HepG2 (cell line): ENCODE data around the gene IL9R. TPM values are rescaled to one million over a fixed set of nuclear protein-coding genes. Genes with fewer than 3 reads are reported as not detected.

Experiments
- ATAC-seq: fragments of 200-7000 bp; cut with Tn5 transposase; 3 replicates; pipeline ENCODE4 v1.9.1; 2020; ENCODE audit warnings: mild to moderate bottlenecking, moderate library complexity
- BruUV-seq: library from RNA; stranded (reverse); fragments of 400-500 nt; replicated peaks from 2 replicates; lab custom pipeline; 2021; lab: Mats Ljungman, UMichigan
- CTCF ChIA-PET: fragments of 300-600 bp; formaldehyde crosslinking; extraction: SDS; loops from one replicate; lab custom pipeline; 2021; ENCODE audit warnings: low total read pairs, inconsistent platforms, low intra/inter-chr PET ratio; lab: Yijun Ruan, JAX
- POLR2A ChIA-PET: fragments of 350-600 bp; sonication (Branson Sonifier 250); formaldehyde crosslinking; loops from one replicate; lab custom pipeline; 2020; ENCODE audit warnings: antibody characterized with exemption, inconsistent platforms; lab: Yijun Ruan, JAX
- DNase-seq: peaks from one replicate; pipeline ENCODE4 v3.0.0-alpha.2; 2015; ENCODE audit warnings: low spot score
- FAIRE-seq: peaks from 3 replicates; lab custom pipeline; 2011; peaks lifted over from hg19 to GRCh38; lab: Jason Lieb, UNC
- H2AFZ ChIP-seq: one replicate; pipeline ENCODE4 v1.6.1; 2011; ENCODE audit warnings: low read length, inconsistent platforms
- H3K27ac ChIP-seq: fragments of 300-600 bp; 3 replicates; pipeline ENCODE4 v1.8.0; 2011; ENCODE audit warnings: mixed run types, mild to moderate bottlenecking, mixed read lengths, low read length, inconsistent platforms; ENCODE audit not compliant: insufficient read depth; ENCODE audit errors: extremely low read length
- H3K27me3 ChIP-seq, 2 experiments: fragments of 200-600 bp in 1 of 2; 2 replicates in 1 of 2; 3 replicates in 1 of 2; pipeline versions ENCODE4 v1.6.0 to v1.8.0; 2011; ENCODE audit warnings: low read length in 2 of 2, mild to moderate bottlenecking in 2 of 2, moderate library complexity in 2 of 2, inconsistent platforms in 1 of 2; ENCODE audit not compliant: insufficient read depth in 2 of 2, control insufficient read depth in 1 of 2
- H3K36me3 ChIP-seq, 2 experiments: fragments of 200-600 bp in 1 of 2; replicated peaks in 1 of 2; 2 replicates in 1 of 2; 3 replicates in 1 of 2; pipeline versions ENCODE4 v1.5.1 to v1.8.0; 2011; ENCODE audit warnings: low read length in 2 of 2, inconsistent platforms in 1 of 2; ENCODE audit not compliant: insufficient read depth in 2 of 2, control insufficient read depth in 1 of 2
- H3K4me1 ChIP-seq: 2 replicates; pipeline ENCODE4 v1.5.1; 2012; ENCODE audit warnings: low read length, inconsistent platforms; ENCODE audit not compliant: insufficient read depth
- H3K4me2 ChIP-seq: 2 replicates; pipeline ENCODE4 v1.6.0; 2011; ENCODE audit warnings: low read depth, low read length, inconsistent platforms
- H3K4me3 ChIP-seq, 3 experiments: fragments of 200-600 bp in 1 of 3; sonication (generic), shearing (Covaris generic) in 1 of 3; replicated peaks in 1 of 3; 2 replicates each; pipeline ENCODE4 v1.5.1; 2011 to 2016; ENCODE audit warnings: low read length in 3 of 3, inconsistent platforms in 2 of 3, low read depth in 2 of 3, mild to moderate bottlenecking in 2 of 3, control low read depth in 1 of 3, mixed read lengths in 1 of 3; ENCODE audit not compliant: insufficient read depth in 1 of 3
- H3K79me2 ChIP-seq: one replicate; pipeline ENCODE4 v1.6.1; 2011; ENCODE audit warnings: low read length, inconsistent platforms; ENCODE audit not compliant: insufficient read depth
- H3K9ac ChIP-seq: 2 replicates; pipeline ENCODE4 v1.6.0; 2011; ENCODE audit warnings: mild to moderate bottlenecking, low read depth, low read length, inconsistent platforms; ENCODE audit not compliant: insufficient read depth
- H3K9me3 ChIP-seq: 2 replicates; pipeline ENCODE4 v1.5.1; 2012; ENCODE audit warnings: mild to moderate bottlenecking, low read length
- H4K20me1 ChIP-seq: 2 replicates; pipeline ENCODE4 v1.6.0; 2011; ENCODE audit warnings: inconsistent platforms, mild to moderate bottlenecking, low read length, moderate library complexity; ENCODE audit not compliant: insufficient read depth
- ESRRA ChIP-seq: sonication (generic); formaldehyde crosslinking; IDR thresholded peaks from 2 replicates; pipeline ENCODE4 v1.5.1; 2020; ENCODE audit warnings: mild to moderate bottlenecking, low read depth, missing genetic modification reagents
- FOXA1 ChIP-seq, 2 experiments: fragments of 450-650 bp in 1 of 2; sonication (generic) in 1 of 2; formaldehyde crosslinking in 1 of 2; IDR thresholded peaks; 2 replicates each; pipeline versions ENCODE4 v1.4.0 to v1.6.1; 2016 to 2020; ENCODE audit warnings: missing genetic modification reagents in 1 of 2
- TFDP1 ChIP-seq: IDR thresholded peaks from 2 replicates; pipeline ENCODE4 v1.6.1; 2016; ENCODE audit warnings: missing compliant biosample characterization, missing genetic modification reagents, borderline replicate concordance
- ZNF790 ChIP-seq: sonication (generic); formaldehyde crosslinking; IDR thresholded peaks from 2 replicates; pipeline ENCODE4 v1.8.0; 2022; ENCODE audit warnings: missing genetic modification reagents, mild to moderate bottlenecking, borderline replicate concordance
- WGBS: methylation state at CpG from one replicate; pipeline ENCODE4 v1.1.6; 2017; ENCODE audit warnings: low lambda C conversion rate; 5-methylcytosine and 5-hydroxymethylcytosine counted together
- in situ Hi-C: cut with HindIII; loops from 2 replicates; pipeline ENCODE4 v1.10.0; 2017; ENCODE audit warnings: low pct_unique_long_range_greater_than_20kb; ENCODE audit not compliant: extremely low pct_ligation_motif_present
- intact Hi-C: fragments of 100-400 bp; cut with micrococcal nuclease; formaldehyde crosslinking; loops from one replicate; pipeline ENCODE4 v1.10.0; 2022; ENCODE audit not compliant: unreplicated experiment
- polyA plus RNA-seq, 8 experiments: library from polyadenylated mRNA; depleted of rRNA in 3 of 8; stranded (reverse) in 7 of 8; unstranded in 1 of 8; fragments of >200 nt; fragmentation: Illumina TruSeq in 4 of 8; extraction: Trizol in 4 of 8; gene quantifications; 2 replicates each; pipeline versions ENCODE4 v1.2.1 to v1.2.3, GENCODE V29; 2011 to 2016; ENCODE audit warnings: low read depth in 4 of 8, missing spikeins in 1 of 8, mixed read lengths in 1 of 8; ENCODE audit not compliant: insufficient read depth in 1 of 8
- total RNA-seq, 5 experiments: library from RNA; depleted of rRNA; stranded (reverse); fragments of >200 nt; fragmentation: Illumina TruSeq; extraction: Trizol; gene quantifications; 2 replicates each; pipeline ENCODE4 v1.2.3, GENCODE V29; 2016; ENCODE audit warnings: low read depth in 1 of 5

The IL9R gene
- total and polyA plus RNA-seq, 2 of the 13 experiments (the other 11 are each of a cell fraction or from before 2014, with no cell fraction given) = not detected

GRCh38 chrX:155967653-155968325 is 29.7 kb upstream of the IL9R start:
- intact Hi-C loops = no loop called here
- FAIRE-seq = no peak
- H3K4me1 ChIP-seq = no peaks in the 10 kb centered on the region
- no TSS peak for BruUV-seq
- peaks cover 54% of the 10 kb centered on the region for H3K9me3 ChIP-seq
- TF ChIP-seq ZNF790 (CRISPR knock-in tag) = no peak
- no peak overlapping the region for H3K9ac ChIP-seq
- no peaks in the 10 kb centered on the region for H3K79me2 ChIP-seq
- H4K20me1 ChIP-seq = no peaks in the 10 kb centered on the region
- no peaks in the 10 kb centered on the region for H3K27me3 ChIP-seq
- CTCF ChIA-PET = no interaction called here
- no peak overlapping the region for H3K4me3 ChIP-seq
- no peak for DNase-seq
- POLR2A ChIA-PET = no interaction called here
- no peak for ATAC-seq
- H3K4me2 ChIP-seq = no peak overlapping the region
- no peaks in the 10 kb centered on the region for H3K36me3 ChIP-seq
- whole genome bisulfite sequencing = 71% methylated on average over 3 of the region's 3 CpGs
- no peak overlapping the region for H2AFZ ChIP-seq
- H3K27ac ChIP-seq = no peak overlapping the region
- in situ Hi-C loops = no loop called here

GRCh38 chrX:155968326-155968661 is 29.2 kb upstream of the IL9R start:
- no peak overlapping the region for H2AFZ ChIP-seq
- H3K9me3 ChIP-seq = peaks cover 49% of the 10 kb centered on the region
- H3K27ac ChIP-seq = no peak overlapping the region
- FAIRE-seq (no peak), ATAC-seq (no peak)
- POLR2A ChIA-PET = no interaction called here
- H3K9ac ChIP-seq = no peak overlapping the region
- no peaks in the 10 kb centered on the region for H4K20me1 ChIP-seq
- TF ChIP-seq ESRRA (CRISPR knock-in tag) (no peak), TFDP1 (no peak), FOXA1 (IDR thresholded peaks at IDR 0.05) (no peak), FOXA1 (CRISPR knock-in tag; IDR thresholded peaks at IDR 0.05) (no peak)
- TF ChIP-seq, all 625 proteins: peak for 0
- no peaks in the 10 kb centered on the region for H3K36me3 ChIP-seq
- H3K4me2 ChIP-seq = no peak overlapping the region
- H3K79me2 ChIP-seq = no peaks in the 10 kb centered on the region
- CTCF ChIA-PET = no interaction called here
- H3K27me3 ChIP-seq = no peaks in the 10 kb centered on the region
- in situ Hi-C loops = no loop called here
- WGBS = 4% methylated on average over 1 of the region's 1 CpG
- intact Hi-C loops = no loop called here
- BruUV-seq = no TSS peak
- H3K4me3 ChIP-seq = no peak overlapping the region
- no peak for DNase-seq
- H3K4me1 ChIP-seq = no peaks in the 10 kb centered on the region
